Peyer's patch (tissue), 4 donors: ENCODE measurements around the gene AHI1. TPM values are rescaled to one million over a fixed set of nuclear protein-coding genes. Genes with fewer than 3 reads are reported as not detected.

Experiments
- DNase-seq, 3 donors: peaks; one replicate each; pipeline ENCODE4 v3.0.0-alpha.2; 2017 to 2019
- H3K27ac ChIP-seq, 4 donors: fragments of 200-600 bp; sonication (generic); one replicate each; pipeline ENCODE4 v1.5.1; 2016 to 2019
- H3K27me3 ChIP-seq, 2 donors: fragments of 200-600 bp; sonication (generic); one replicate each; pipeline ENCODE4 v1.5.1; 2019
- H3K36me3 ChIP-seq, 3 donors: fragments of 200-600 bp; sonication (generic); one replicate each; pipeline ENCODE4 v1.5.1; 2016 to 2019
- H3K4me1 ChIP-seq, 4 donors: fragments of 200-600 bp; sonication (generic); one replicate each; pipeline ENCODE4 v1.5.1; 2016 to 2019
- H3K4me3 ChIP-seq, 4 donors: fragments of 200-600 bp; sonication (generic); 1 replicate in 3 of 4; 2 replicates in 1 of 4; pipeline ENCODE4 v1.5.1; 2016 to 2019; ENCODE audit warnings: mild to moderate bottlenecking in 1 of 4
- H3K9me3 ChIP-seq, 4 donors: fragments of 200-600 bp; sonication (generic); one replicate each; pipeline ENCODE4 v1.5.1; 2016 to 2019; ENCODE audit warnings: mild to moderate bottlenecking in 1 of 4
- POLR2A ChIP-seq, 2 donors: fragments of 450-650 bp; IDR thresholded peaks; one replicate each; pipeline ENCODE4 v1.5.1; 2017; ENCODE audit warnings: antibody characterized with exemption in 2 of 2, mild to moderate bottlenecking in 2 of 2, moderate library complexity in 2 of 2
- total RNA-seq, 4 donors: library from RNA; depleted of rRNA; stranded (reverse); fragments of >200 nt; gene quantifications; one replicate each; pipeline ENCODE4 v1.1.0, GENCODE V29; 2016
- TF ChIP-seq, protein P1 (sequence below), 6 experiments: fragments of 450-650 bp in 4 of 6; fragments of 200-600 bp in 2 of 6; sonication (generic) in 1 of 6; IDR thresholded peaks; one replicate each; pipeline ENCODE4 v1.5.1; 2017 to 2019; ENCODE audit warnings: antibody characterized with exemption in 6 of 6, mild to moderate bottlenecking in 3 of 6, moderate library complexity in 1 of 6

The AHI1 gene
- total RNA-seq, 4 donors from 2014 or later = 4.4 to 141 (median 17.6) TPM

DNA sequence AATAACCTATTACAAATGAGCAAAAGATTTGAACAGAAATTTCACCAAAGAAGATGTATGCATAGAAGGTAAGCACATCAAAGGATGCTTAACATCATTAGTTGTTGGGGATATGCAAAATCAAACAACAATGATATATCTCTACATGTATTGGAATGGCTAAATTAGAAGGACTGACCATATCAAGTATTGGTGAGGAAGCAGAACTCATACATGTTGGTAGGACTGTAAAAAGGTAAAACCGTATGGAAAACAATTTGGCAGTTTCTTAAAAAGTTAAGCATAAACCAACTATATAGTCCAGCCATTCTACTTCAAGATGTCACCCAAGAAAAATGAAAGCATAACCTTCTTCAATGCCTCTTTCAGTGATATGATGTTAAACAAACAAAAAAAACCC lies 202.5 kb downstream of the AHI1 start:
- Histone ChIP-seq H3K4me3 (no peak overlapping the region), H3K36me3 (no peaks in the 10 kb centered on the region), H3K9me3 (peaks cover 0 to 6% (median 0%) of the 10 kb centered on the region in 4 donors), H3K4me1 (no peaks in the 10 kb centered on the region), H3K27ac (no peak overlapping the region), H3K27me3 (no peaks in the 10 kb centered on the region)
- TF ChIP-seq, protein P1, sequence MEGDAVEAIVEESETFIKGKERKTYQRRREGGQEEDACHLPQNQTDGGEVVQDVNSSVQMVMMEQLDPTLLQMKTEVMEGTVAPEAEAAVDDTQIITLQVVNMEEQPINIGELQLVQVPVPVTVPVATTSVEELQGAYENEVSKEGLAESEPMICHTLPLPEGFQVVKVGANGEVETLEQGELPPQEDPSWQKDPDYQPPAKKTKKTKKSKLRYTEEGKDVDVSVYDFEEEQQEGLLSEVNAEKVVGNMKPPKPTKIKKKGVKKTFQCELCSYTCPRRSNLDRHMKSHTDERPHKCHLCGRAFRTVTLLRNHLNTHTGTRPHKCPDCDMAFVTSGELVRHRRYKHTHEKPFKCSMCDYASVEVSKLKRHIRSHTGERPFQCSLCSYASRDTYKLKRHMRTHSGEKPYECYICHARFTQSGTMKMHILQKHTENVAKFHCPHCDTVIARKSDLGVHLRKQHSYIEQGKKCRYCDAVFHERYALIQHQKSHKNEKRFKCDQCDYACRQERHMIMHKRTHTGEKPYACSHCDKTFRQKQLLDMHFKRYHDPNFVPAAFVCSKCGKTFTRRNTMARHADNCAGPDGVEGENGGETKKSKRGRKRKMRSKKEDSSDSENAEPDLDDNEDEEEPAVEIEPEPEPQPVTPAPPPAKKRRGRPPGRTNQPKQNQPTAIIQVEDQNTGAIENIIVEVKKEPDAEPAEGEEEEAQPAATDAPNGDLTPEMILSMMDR (IDR thresholded peaks at IDR 0.05) = no peak
- no peak for TF ChIP-seq POLR2A (IDR thresholded peaks at IDR 0.05)
- DNase-seq = no peak

DNA sequence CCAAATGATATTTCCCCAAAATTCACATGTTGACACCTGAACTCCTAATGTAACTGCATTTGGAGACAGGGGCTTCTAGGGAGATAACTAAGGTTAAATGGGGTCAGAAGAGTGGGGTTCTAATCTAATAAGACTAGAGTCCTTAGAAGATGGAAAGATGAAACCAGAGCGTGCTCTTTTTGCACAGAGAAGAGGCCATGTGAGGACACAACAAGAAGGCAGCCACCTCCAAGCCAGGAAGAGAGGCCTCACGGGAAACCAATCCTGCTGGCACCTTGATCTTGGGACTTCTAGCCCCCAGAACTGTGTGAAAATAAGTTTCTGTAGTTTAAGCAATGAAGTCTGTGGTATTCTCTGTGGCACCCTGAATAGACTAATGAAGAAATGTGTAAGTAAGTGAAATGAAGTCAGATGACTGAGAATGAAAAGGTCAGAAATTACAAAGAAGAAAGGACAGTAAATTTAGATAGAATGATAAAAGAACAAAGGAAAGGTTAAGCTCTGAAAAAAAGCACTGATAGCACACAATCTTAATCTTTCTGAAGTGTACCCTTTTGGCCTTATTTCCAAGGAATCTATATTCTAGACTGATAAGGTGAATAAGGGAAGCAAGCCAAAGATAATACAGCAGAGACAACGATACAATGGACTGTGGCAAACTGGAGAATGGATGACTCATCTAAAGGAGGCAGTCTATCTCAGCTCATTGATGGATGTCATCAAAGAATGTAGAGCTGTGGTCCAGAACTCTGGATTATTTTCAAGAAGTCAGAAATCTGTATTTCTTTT lies 206.1 kb downstream of the AHI1 start:
- H3K36me3 ChIP-seq = no peaks in the 10 kb centered on the region
- no peaks in the 10 kb centered on the region for H3K27me3 ChIP-seq
- no peak for DNase-seq
- TF ChIP-seq, protein P1 (IDR thresholded peaks at IDR 0.05) = no peak
- H3K4me1 ChIP-seq = no peaks in the 10 kb centered on the region
- H3K9me3 ChIP-seq = peaks cover 0 to 6% (median 0%) of the 10 kb centered on the region in 4 donors
- no peak overlapping the region for H3K4me3 ChIP-seq
- no peak overlapping the region for H3K27ac ChIP-seq

DNA sequence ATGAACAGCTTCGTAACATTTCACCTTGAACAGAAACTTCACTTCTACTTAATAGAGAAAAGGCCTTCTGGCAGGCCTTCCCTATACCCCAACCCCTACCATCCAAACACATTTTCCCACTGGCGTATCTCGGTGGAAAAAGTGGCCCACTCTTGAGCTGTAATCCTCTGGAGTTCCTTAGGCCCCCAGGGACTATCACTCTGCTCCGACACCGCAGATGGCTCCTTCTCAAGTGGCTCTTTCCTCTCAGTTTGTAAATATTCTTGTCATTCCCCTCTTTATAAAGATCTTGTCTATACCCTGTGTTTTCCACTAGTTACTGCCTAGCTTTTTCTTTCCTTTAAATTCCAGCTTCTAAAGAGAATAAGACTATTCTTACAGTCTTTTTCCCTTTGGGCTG lies 207.7 kb downstream of the AHI1 start:
- TF ChIP-seq POLR2A (IDR thresholded peaks at IDR 0.05) = no peak
- TF ChIP-seq, protein P1 (IDR thresholded peaks at IDR 0.05) = no peak

DNA sequence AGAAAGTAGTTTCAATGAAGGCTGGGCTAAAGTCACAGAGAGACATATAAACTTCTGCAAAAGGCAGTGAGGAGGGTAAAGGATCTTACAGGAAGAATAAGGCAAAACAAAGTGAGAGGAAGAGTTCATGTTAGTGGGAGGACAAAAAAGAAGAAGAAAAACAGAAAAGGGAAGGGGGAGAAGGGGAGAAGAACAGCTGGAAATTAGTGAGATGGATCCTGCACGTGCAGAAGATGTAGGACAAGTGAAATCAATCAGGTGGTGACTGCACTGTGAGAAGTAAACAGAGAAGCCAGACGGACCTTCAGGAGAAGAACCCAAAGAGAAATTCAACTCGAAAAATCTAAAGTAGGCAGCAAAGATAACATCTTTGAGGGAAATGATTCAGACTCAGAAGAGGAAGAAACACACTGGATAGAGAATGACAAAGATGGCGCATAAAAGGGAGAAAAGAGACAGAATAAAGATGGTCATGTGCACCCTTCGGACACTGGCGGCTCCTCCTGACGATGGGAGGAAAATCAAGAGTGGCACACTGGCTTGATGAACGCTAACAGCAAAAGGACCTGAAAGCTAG lies 210.5 kb downstream of the AHI1 start:
- DNase-seq = no peak
- Histone ChIP-seq H3K4me3 (no peak overlapping the region), H3K9me3 (no peaks in the 10 kb centered on the region), H3K36me3 (no peaks in the 10 kb centered on the region), H3K27ac (no peak overlapping the region), H3K4me1 (no peaks in the 10 kb centered on the region), H3K27me3 (no peaks in the 10 kb centered on the region)
- TF ChIP-seq, protein P1 (IDR thresholded peaks at IDR 0.05) = no peak
- TF ChIP-seq POLR2A (IDR thresholded peaks at IDR 0.05) = no peak

More for the DNA sequence above, 207.7 kb downstream of the AHI1 start:
- H3K36me3 ChIP-seq = no peaks in the 10 kb centered on the region
- H3K4me3 ChIP-seq = no peak overlapping the region
- no peaks in the 10 kb centered on the region for H3K9me3 ChIP-seq
- DNase-seq = no peak
- no peak overlapping the region for H3K27ac ChIP-seq
- no peaks in the 10 kb centered on the region for H3K4me1 ChIP-seq
- no peaks in the 10 kb centered on the region for H3K27me3 ChIP-seq

DNA sequence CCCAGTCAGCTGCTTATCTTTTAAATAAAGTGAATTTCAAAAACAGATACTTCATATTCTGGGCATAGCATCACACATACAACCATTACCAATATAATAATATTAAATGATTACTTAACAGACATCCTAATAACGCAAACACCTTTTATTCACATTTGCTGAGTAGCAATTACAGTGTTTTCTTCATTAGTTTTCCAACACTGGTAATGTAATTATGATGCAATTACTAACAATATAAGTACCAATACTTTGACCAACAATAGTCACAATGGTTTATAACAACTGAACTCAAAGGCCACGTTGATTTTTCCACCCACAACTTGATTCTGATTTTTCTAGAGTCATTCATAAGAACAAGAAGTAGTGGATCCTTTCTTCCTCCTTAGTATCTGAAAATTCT lies 212.4 kb downstream of the AHI1 start:
- H3K9me3 ChIP-seq = no peaks in the 10 kb centered on the region
- H3K4me3 ChIP-seq = no peak overlapping the region
- DNase-seq = no peak
- H3K27ac ChIP-seq = no peak overlapping the region
- no peak for TF ChIP-seq POLR2A (IDR thresholded peaks at IDR 0.05)
- TF ChIP-seq, protein P1 (IDR thresholded peaks at IDR 0.05) = no peak
- no peaks in the 10 kb centered on the region for H3K4me1 ChIP-seq
- no peaks in the 10 kb centered on the region for H3K27me3 ChIP-seq
- no peaks in the 10 kb centered on the region for H3K36me3 ChIP-seq
